GM12873 (cell line): Measurements from ENCODE around the gene TEX2.

ENCODE experiments used
- CTCF ChIP-seq: IDR thresholded peaks from 2 replicates; pipeline ENCODE4 v1.5.1; 2012; ENCODE audit warnings: low read depth, mild to moderate bottlenecking, moderate library complexity, low read length, control low read depth; ENCODE audit not compliant: insufficient read depth; ENCODE audit errors: missing control alignments

The TEX2 gene

GRCh38 chr17:64200080-64201032, 62.7 kb downstream of the TEX2 start:
- no peak for TF ChIP-seq CTCF

- TF ChIP-seq CTCF = no peak
Measured at GRCh38 chr17:64198331-64199090, 64.5 kb downstream of the TEX2 start.

GRCh38 chr17:64196601-64197000, 66.5 kb downstream of the TEX2 start:
- no peak for TF ChIP-seq CTCF

- no peak for TF ChIP-seq CTCF
Measured at GRCh38 chr17:64193561-64193960, 69.5 kb downstream of the TEX2 start.

- no peak for TF ChIP-seq CTCF
Measured at GRCh38 chr17:64192589-64192988, 70.5 kb downstream of the TEX2 start.

GRCh38 chr17:64190472-64190871, 72.6 kb downstream of the TEX2 start:
- TF ChIP-seq CTCF = no peak

GRCh38 chr17:64188088-64188487, 75.0 kb downstream of the TEX2 start:
- TF ChIP-seq CTCF = no peak
